Globus pallidus (tissue), 1 donor: ENCODE measurements around the gene CDH2.

Source experiments
- DNase-seq: peaks from one replicate; pipeline ENCODE4 v3.0.0-alpha.2; 2015; ENCODE audit warnings: low spot score

Gene CDH2

GRCh38 chr18:28168725-28169124 lies 8.2 kb downstream of the CDH2 start:
- no peak for DNase-seq

GRCh38 chr18:28167835-28168349 lies 9.0 kb downstream of the CDH2 start:
- DNase-seq: no peak

GRCh38 chr18:28164771-28165483 lies 12.0 kb downstream of the CDH2 start:
- DNase-seq: no peak

- no peak for DNase-seq
These were observed 13.6 kb downstream of the CDH2 start for GRCh38 chr18:28163201-28163775.

- DNase-seq: no peak
These were observed 15.0 kb downstream of the CDH2 start for GRCh38 chr18:28161608-28162599.

GRCh38 chr18:28159055-28159454 lies 17.9 kb downstream of the CDH2 start:
- no peak for DNase-seq

GRCh38 chr18:28158083-28158581 lies 18.8 kb downstream of the CDH2 start:
- peak; percentile 68 for DNase-seq

- DNase-seq: no peak
These were observed 23.4 kb downstream of the CDH2 start for GRCh38 chr18:28153485-28154065.

GRCh38 chr18:28152754-28153153 lies 24.2 kb downstream of the CDH2 start:
- no peak for DNase-seq

- peak; percentile 69 for DNase-seq
These were observed 24.6 kb downstream of the CDH2 start for GRCh38 chr18:28152354-28152753.

GRCh38 chr18:28151434-28151833 lies 25.5 kb downstream of the CDH2 start:
- DNase-seq: no peak

- no peak for DNase-seq
These were observed 26.0 kb downstream of the CDH2 start for GRCh38 chr18:28150925-28151324.

- no peak for DNase-seq
These were observed 27.0 kb downstream of the CDH2 start for GRCh38 chr18:28149810-28150420.

GRCh38 chr18:28147674-28148171 lies 29.2 kb downstream of the CDH2 start:
- DNase-seq: peak; percentile 26

- no peak for DNase-seq
These were observed 33.2 kb downstream of the CDH2 start for GRCh38 chr18:28143725-28144124.

- DNase-seq: no peak
These were observed 38.1 kb downstream of the CDH2 start for GRCh38 chr18:28138816-28139215.

- DNase-seq: no peak
These were observed 40.9 kb downstream of the CDH2 start for GRCh38 chr18:28136071-28136470.

- DNase-seq: no peak
These were observed 42.2 kb downstream of the CDH2 start for GRCh38 chr18:28134774-28135173.

GRCh38 chr18:28132084-28132483 lies 44.8 kb downstream of the CDH2 start:
- no peak for DNase-seq

GRCh38 chr18:28128659-28128980 lies 48.3 kb downstream of the CDH2 start:
- DNase-seq: no peak
